ENCODE results near the gene ACVRL1.

ACVRL1 gene

GRCh38 chr12:51895378-51896135 lies 11.7 kb upstream of the ACVRL1 start:
- TF ChIP-seq POU6F1 (CRISPR knock-in tag; IDR thresholded peaks at IDR 0.05; ENCODE audit: borderline replicate concordance, low read depth): no peak
- TF ChIP-seq ZNF565 (CRISPR knock-in tag; conservative IDR thresholded peaks at IDR 0.05; ENCODE audit: low read depth): no peak
- TF ChIP-seq BACH2 (CRISPR knock-in tag; IDR thresholded peaks at IDR 0.05; ENCODE audit: borderline replicate concordance): no peak
- TF ChIP-seq ZNF8 (CRISPR knock-in tag; IDR thresholded peaks at IDR 0.05): no peak
- no peak for TF ChIP-seq ZNF70 (CRISPR knock-in tag; IDR thresholded peaks at IDR 0.05)
- no peak for TF ChIP-seq ISL1 (CRISPR knock-in tag; IDR thresholded peaks at IDR 0.05)
- no peak for TF ChIP-seq OSR1 (CRISPR knock-in tag; IDR thresholded peaks at IDR 0.05)
- TF ChIP-seq CSRNP3 (CRISPR knock-in tag; IDR thresholded peaks at IDR 0.05): no peak
- TF ChIP-seq SNAI2 (CRISPR knock-in tag; IDR thresholded peaks at IDR 0.05): no peak
- TF ChIP-seq PATZ1 (CRISPR knock-in tag; IDR thresholded peaks at IDR 0.05; ENCODE audit: borderline replicate concordance): no peak
- TF ChIP-seq PPARA (CRISPR knock-in tag; IDR thresholded peaks at IDR 0.05; ENCODE audit: borderline replicate concordance): no peak
- no peak for TF ChIP-seq GLIS3 (CRISPR knock-in tag; IDR thresholded peaks at IDR 0.05)
- no peak for TF ChIP-seq ESRRG (CRISPR knock-in tag; IDR thresholded peaks at IDR 0.05)
- TF ChIP-seq TOX (CRISPR knock-in tag; IDR thresholded peaks at IDR 0.05; ENCODE audit: borderline replicate concordance): no peak
- TF ChIP-seq ZFP3 (CRISPR knock-in tag; IDR thresholded peaks at IDR 0.05): no peak
- TF ChIP-seq ARNTL (CRISPR knock-in tag; IDR thresholded peaks at IDR 0.05; ENCODE audit: borderline replicate concordance, low read depth): no peak
- no peak; the same call in 2 of the 3 replicates for ATAC-seq

GRCh38 chr12:51896236-51896635 lies 11.1 kb upstream of the ACVRL1 start:
- TF ChIP-seq ZC3H10 (CRISPR knock-in tag; IDR thresholded peaks at IDR 0.05) (no peak), SNAI2 (CRISPR knock-in tag; IDR thresholded peaks at IDR 0.05) (no peak), TCF4 (CRISPR knock-in tag; IDR thresholded peaks at IDR 0.05; ENCODE audit: borderline replicate concordance) (no peak), ZFP30 (CRISPR knock-in tag; IDR thresholded peaks at IDR 0.05) (no peak), ZNF70 (CRISPR knock-in tag; IDR thresholded peaks at IDR 0.05) (no peak), PATZ1 (CRISPR knock-in tag; IDR thresholded peaks at IDR 0.05; ENCODE audit: borderline replicate concordance) (no peak), TOX (CRISPR knock-in tag; IDR thresholded peaks at IDR 0.05; ENCODE audit: borderline replicate concordance) (no peak), PPARA (CRISPR knock-in tag; IDR thresholded peaks at IDR 0.05; ENCODE audit: borderline replicate concordance) (no peak), CREB5 (CRISPR knock-in tag; IDR thresholded peaks at IDR 0.05; ENCODE audit: low read depth) (no peak), ESRRG (CRISPR knock-in tag; IDR thresholded peaks at IDR 0.05) (no peak), GLIS3 (CRISPR knock-in tag; IDR thresholded peaks at IDR 0.05) (no peak)
- no peak for ATAC-seq

GRCh38 chr12:51897181-51897580 lies 10.1 kb upstream of the ACVRL1 start:
- no peak for TF ChIP-seq ISL1 (CRISPR knock-in tag; IDR thresholded peaks at IDR 0.05)
- no peak for TF ChIP-seq ZNF8 (CRISPR knock-in tag; IDR thresholded peaks at IDR 0.05)
- no peak for TF ChIP-seq TCF4 (CRISPR knock-in tag; IDR thresholded peaks at IDR 0.05; ENCODE audit: borderline replicate concordance)
- TF ChIP-seq ZNF70 (CRISPR knock-in tag; IDR thresholded peaks at IDR 0.05): no peak
- no peak for ATAC-seq
